Ectodermal cell (in vitro differentiated cells): Measurements from ENCODE around the gene RIC1.
"Not testable (repeated sequence)": the region's sequence is repeated elsewhere in the genome, so short reads cannot be mapped to it uniquely, and the experiment has no call there.

Experiments
- H3K27ac ChIP-seq: 2 replicates; pipeline ENCODE4 v1.7.0; 2013; ENCODE audit warnings: mild to moderate bottlenecking, low read depth, low read length; ENCODE audit not compliant: insufficient read depth, poor library complexity, severe bottlenecking
- H3K27me3 ChIP-seq: 2 replicates; pipeline ENCODE4 v1.7.0; 2013; ENCODE audit warnings: mild to moderate bottlenecking, low read length; ENCODE audit not compliant: insufficient read depth, control insufficient read depth, poor library complexity, severe bottlenecking
- H3K36me3 ChIP-seq: one replicate; pipeline ENCODE4 v1.7.0; 2013; ENCODE audit warnings: low read length; ENCODE audit not compliant: control insufficient read depth, insufficient read depth
- H3K4me1 ChIP-seq: one replicate; pipeline ENCODE4 v1.7.0; 2013; ENCODE audit warnings: low read length; ENCODE audit not compliant: control insufficient read depth, insufficient read depth
- H3K4me3 ChIP-seq: 2 replicates; pipeline ENCODE4 v1.7.0; 2013; ENCODE audit warnings: low read depth, low read length, control low read depth; ENCODE audit not compliant: insufficient read depth
- H3K9me3 ChIP-seq: 2 replicates; pipeline ENCODE4 v1.7.0; 2013; ENCODE audit warnings: mild to moderate bottlenecking, low read length, moderate library complexity; ENCODE audit not compliant: control insufficient read depth
- WGBS, 2 experiments: methylation state at CpG; one replicate each; pipeline ENCODE4 v1.1.7; 2013; ENCODE audit warnings: missing lambda C conversion rate in 2 of 2; 5-methylcytosine and 5-hydroxymethylcytosine counted together

Gene RIC1

GRCh38 chr9:5799314-5799713 is 170.4 kb downstream of the RIC1 start:
- no peaks in the 10 kb centered on the region for H3K36me3 ChIP-seq
- H3K4me3 ChIP-seq, result no peak overlapping the region
- H3K27me3 ChIP-seq, result no peaks in the 10 kb centered on the region
- 72 to 78% methylated on average over 5 of the region's 5 CpGs for WGBS, 2 experiments
- H3K9me3 ChIP-seq, result no peaks in the 10 kb centered on the region
- no peaks in the 10 kb centered on the region for H3K4me1 ChIP-seq
- H3K27ac ChIP-seq, result no peak overlapping the region

DNA sequence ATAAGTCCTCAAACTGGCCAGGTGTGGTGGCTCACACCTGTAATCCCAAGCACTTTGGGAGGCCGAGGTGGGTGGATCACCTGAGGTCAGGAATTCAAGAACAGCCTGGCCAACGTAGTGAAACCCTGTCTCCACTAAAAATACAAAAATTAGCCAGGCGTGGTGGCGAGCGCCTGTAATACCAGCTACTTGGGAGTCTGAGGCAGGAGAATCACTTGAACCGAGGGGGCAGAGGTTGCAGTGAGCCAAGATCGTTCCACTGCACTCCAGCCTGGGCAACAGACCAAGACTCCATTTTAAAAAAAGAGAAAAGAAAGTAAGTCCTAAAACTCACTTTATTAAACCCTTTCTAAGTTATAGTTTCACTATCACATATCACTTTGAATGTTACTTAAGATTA is 171.5 kb downstream of the RIC1 start:
- H3K4me1 ChIP-seq, H3K27ac ChIP-seq: not testable (repeated sequence)
- WGBS, 2 experiments, result 92 to 94% methylated on average over 7 of the region's 7 CpGs

DNA sequence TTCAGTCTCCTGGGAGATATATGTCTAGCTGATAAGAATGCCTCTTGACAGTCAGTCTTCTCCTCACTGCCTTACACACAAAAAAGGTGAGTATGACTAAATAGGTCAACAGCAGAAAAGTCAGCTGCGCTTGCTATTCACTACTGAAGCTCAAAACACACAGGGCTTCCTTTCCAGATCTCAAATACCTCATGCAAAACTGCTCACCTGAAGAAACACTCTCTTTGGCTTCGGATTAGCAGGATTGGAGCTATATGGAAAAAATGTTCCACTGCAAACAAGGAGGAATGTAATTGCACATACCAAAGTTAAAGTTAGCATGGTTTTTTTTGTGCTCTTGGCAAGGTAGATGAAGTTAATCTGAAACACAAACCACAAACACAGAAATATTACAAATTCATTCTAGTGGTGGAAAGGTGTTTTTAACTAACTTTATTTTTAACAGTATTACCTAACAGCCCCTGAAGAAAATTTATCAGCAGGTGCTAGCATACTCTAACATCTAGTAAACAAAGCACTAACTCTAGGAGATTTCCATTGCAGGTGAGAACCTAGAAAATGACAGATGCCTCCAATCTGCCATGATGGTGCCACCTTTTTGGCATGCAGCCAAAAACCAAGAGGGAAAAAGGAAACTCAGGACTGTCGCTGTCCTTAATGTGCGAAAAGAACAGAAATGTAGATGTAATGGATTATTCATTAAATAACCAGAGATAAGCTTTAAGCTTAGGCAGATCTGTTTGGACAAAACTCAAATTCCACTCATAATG is 172.2 kb downstream of the RIC1 start:
- H3K4me3 ChIP-seq, result no peak overlapping the region
- no peaks in the 10 kb centered on the region for H3K9me3 ChIP-seq
- no peak overlapping the region for H3K27ac ChIP-seq
- no peaks in the 10 kb centered on the region for H3K27me3 ChIP-seq
- H3K4me1 ChIP-seq, result no peaks in the 10 kb centered on the region
- no peaks in the 10 kb centered on the region for H3K36me3 ChIP-seq
- WGBS, 2 experiments, result 97 to 98% methylated on average over 4 of the region's 4 CpGs

More for the DNA sequence above, 171.5 kb downstream of the RIC1 start:
- not testable (repeated sequence) for H3K36me3 ChIP-seq, H3K27me3 ChIP-seq, H3K9me3 ChIP-seq, H3K4me3 ChIP-seq

DNA sequence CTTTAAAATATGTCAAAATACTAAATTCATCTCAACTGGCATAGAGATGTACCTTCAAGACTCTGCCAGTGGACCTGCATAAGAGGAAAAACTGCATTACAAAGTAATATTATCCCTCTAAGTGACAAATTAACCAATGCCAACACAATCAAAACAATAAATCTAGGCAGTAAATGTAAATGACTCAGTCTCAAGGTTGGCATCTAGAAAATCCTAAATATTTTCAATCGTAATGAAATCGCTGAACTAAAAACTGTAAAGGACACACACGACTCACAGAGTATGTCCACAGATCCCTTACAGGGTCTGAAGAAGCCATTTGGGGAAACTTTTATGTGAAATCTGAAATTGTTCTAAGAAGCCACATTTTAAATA is 172.8 kb downstream of the RIC1 start:
- Histone ChIP-seq H3K36me3 (no peaks in the 10 kb centered on the region), H3K27ac (no peak overlapping the region)
- WGBS, 2 experiments, result 89 to 98% methylated on average over 3 of the region's 3 CpGs

GRCh38 chr9:5805478-5805877 is 176.6 kb downstream of the RIC1 start:
- no peak overlapping the region for H3K4me3 ChIP-seq
- H3K27ac ChIP-seq, result no peak overlapping the region
- WGBS, 2 experiments, result 92 to 97% methylated on average over 3 of the region's 3 CpGs
- no peaks in the 10 kb centered on the region for H3K4me1 ChIP-seq
- H3K27me3 ChIP-seq, result no peaks in the 10 kb centered on the region
- no peaks in the 10 kb centered on the region for H3K9me3 ChIP-seq
- no peaks in the 10 kb centered on the region for H3K36me3 ChIP-seq

More for the DNA sequence above, 172.8 kb downstream of the RIC1 start:
- Histone ChIP-seq H3K9me3 (no peaks in the 10 kb centered on the region), H3K4me3 (no peak overlapping the region), H3K4me1 (no peaks in the 10 kb centered on the region), H3K27me3 (no peaks in the 10 kb centered on the region)

GRCh38 chr9:5811751-5812150 is 182.8 kb downstream of the RIC1 start:
- H3K27me3 ChIP-seq, result no peaks in the 10 kb centered on the region
- no peaks in the 10 kb centered on the region for H3K4me1 ChIP-seq
- no peak overlapping the region for H3K27ac ChIP-seq
- H3K9me3 ChIP-seq, result no peaks in the 10 kb centered on the region
- H3K36me3 ChIP-seq, result no peaks in the 10 kb centered on the region
- no peak overlapping the region for H3K4me3 ChIP-seq
- WGBS, 2 experiments, result 95 to 100% methylated on average over 1 of the region's 1 CpG

DNA sequence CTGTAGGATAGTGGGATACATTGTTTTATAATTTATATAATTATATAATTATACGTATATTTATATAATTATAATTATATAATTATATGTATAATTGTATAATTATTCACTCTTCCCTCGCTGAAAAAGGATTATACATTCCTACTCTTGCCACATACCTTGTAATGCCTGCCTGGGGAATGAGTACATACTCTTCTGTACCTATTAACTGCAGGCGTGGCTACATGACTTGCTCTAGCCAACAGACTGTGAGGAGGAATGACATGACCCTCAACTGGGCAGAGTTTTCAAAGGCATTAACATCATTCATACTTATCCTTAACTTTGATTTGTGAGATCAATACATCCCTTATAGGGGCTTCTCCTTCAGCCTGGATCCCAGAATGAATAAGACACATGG is 184.9 kb downstream of the RIC1 start:
- H3K4me1 ChIP-seq, result no peaks in the 10 kb centered on the region
- H3K27me3 ChIP-seq, result no peaks in the 10 kb centered on the region
- no peaks in the 10 kb centered on the region for H3K36me3 ChIP-seq
- H3K27ac ChIP-seq, result no peak overlapping the region
- H3K4me3 ChIP-seq, result no peak overlapping the region
- WGBS, 2 experiments, result 94 to 97% methylated on average over 2 of the region's 3 CpGs
- no peaks in the 10 kb centered on the region for H3K9me3 ChIP-seq

GRCh38 chr9:5815461-5815860 is 186.6 kb downstream of the RIC1 start:
- Histone ChIP-seq H3K4me1 (no peaks in the 10 kb centered on the region), H3K9me3 (no peaks in the 10 kb centered on the region), H3K4me3 (no peak overlapping the region), H3K27ac (no peak overlapping the region), H3K36me3 (no peaks in the 10 kb centered on the region), H3K27me3 (no peaks in the 10 kb centered on the region)
- WGBS, 2 experiments, result no CpG with 5 or more reads among the region's 1 CpG

GRCh38 chr9:5817862-5818261 is 189.0 kb downstream of the RIC1 start:
- 95 to 97% methylated on average over 3 of the region's 3 CpGs for WGBS, 2 experiments
- Histone ChIP-seq H3K4me3 (no peak overlapping the region), H3K36me3 (no peaks in the 10 kb centered on the region), H3K27ac (no peak overlapping the region), H3K27me3 (no peaks in the 10 kb centered on the region), H3K4me1 (no peaks in the 10 kb centered on the region), H3K9me3 (no peaks in the 10 kb centered on the region)

GRCh38 chr9:5818424-5819142 is 189.7 kb downstream of the RIC1 start:
- Histone ChIP-seq H3K9me3 (no peaks in the 10 kb centered on the region), H3K27ac (no peak overlapping the region), H3K36me3 (no peaks in the 10 kb centered on the region), H3K4me3 (no peak overlapping the region), H3K27me3 (no peaks in the 10 kb centered on the region), H3K4me1 (no peaks in the 10 kb centered on the region)
- 94 to 96% methylated on average over 2 of the region's 2 CpGs for WGBS, 2 experiments
